GM19099 (cell line): ENCODE results near the gene TTC28.

Experiments used
- POLR2A ChIP-seq: IDR thresholded peaks from 3 replicates; pipeline ENCODE4 v1.6.1; 2011; ENCODE audit warnings: low read depth; ENCODE audit not compliant: insufficient read length; ENCODE audit errors: extremely low read depth

TTC28 gene

DNA sequence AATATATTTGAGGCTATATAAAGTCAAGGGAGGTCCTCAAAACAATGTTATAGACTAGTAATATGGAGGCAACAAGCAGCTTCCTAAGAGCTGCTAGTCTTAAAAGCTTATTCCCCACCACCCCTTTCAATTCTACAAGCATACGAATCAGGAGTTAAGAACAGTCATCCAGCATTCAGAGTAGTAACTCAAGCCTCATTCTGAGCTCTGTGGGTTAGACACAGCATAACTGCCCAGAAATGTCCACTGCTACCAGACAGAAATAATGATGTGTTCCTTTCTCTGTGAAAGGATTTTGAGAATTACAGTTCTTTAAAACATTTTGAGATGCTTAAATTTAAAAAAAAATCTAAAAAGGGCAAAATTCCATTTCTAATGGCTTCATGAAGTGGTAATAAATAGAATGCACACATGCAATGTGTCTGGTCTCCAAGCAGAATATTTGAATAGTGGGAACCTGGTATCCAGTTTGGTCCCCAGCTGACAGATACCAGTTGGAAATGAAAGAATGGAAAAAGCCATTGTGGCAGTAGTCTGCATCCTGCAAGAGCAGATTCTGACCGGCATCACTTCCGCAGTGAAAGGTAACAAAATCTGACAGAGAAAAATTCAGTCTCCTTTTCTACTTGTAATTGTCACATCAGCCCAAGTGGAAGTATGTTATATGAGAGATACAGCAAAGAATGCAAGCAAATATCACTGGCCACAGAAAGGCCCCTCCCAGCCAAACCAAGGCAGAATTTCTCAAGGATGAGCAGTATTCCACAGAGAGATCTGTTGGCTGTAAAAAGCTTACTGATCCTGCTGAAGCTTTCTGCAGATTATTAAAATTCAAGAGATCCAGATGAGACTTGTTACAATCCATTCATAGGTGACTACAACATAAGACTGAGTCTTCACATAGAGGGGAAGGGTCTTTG lies 449.8 kb downstream of the TTC28 start:
- no peak for TF ChIP-seq POLR2A

DNA sequence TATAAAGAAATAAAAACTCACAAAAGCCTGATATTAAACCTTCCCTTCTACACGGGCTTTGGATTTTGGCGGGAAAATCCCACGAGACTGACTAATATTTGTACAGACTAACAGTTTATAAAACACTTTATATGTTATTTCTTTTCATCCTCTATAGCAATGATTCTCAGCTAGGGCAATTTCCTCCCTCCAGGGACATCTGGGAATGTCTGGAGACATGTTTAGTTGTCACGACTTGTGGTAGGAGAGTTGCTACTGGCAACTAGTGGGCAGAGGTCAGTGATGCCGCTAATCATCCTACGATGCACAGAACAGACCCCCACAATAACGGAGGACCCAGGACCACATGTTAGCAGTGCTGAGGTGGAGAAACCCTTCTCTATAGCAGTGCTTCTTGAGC lies 455.8 kb downstream of the TTC28 start:
- no peak for TF ChIP-seq POLR2A

DNA sequence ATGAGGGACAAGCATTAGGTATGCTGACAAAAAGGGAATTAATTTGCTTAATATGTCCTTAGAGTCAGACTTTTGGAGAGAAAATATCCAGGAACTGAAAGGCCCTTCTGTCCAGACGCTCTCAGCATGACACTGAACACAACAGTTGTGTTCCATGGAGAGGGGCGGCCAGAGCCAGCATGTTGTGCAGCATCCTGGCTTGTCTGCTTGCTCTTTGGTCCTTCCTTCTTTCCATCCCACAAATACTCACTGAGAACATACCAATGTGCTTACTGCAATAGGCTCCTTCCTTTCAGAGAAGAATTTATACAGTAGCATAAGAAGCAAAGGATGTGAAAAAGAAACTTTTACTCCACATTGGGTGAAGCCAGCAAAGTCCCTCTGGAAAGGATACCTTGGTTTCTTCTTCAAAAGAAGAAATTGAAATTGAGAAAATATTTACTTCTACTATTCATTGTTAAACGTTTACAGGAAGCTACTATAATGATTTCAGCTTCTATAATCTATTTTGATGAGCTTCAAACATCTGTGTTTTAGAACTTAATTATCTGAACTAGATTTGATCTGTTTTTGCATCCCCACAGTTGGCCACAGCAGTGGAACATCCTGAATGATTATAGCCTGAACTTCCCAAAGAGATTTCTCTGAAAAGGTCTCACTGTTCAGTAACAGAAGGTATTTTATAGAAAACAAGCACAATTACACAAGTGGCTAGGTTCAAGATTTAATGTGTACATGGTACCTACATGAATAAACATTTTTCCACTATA lies 456.5 kb downstream of the TTC28 start:
- TF ChIP-seq POLR2A = no peak

DNA sequence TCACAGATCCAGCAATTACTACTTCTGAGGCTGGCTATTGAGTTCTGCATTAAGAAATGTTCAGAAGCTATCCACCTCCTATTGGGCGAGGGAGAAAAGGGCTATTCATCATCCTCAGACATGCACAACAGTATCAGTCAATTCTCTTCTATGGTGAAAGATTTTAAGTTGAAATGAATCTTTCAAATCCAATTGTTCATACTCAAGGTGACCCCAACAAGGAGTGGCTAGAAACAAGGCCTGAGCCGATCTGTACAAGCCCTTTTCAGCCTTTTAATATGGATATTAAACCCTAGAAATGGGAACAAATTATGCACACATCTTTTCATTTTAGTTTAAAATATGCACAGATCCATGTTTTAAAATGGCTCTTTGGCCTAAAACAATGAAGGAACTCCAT lies 457.1 kb downstream of the TTC28 start:
- TF ChIP-seq POLR2A = no peak

DNA sequence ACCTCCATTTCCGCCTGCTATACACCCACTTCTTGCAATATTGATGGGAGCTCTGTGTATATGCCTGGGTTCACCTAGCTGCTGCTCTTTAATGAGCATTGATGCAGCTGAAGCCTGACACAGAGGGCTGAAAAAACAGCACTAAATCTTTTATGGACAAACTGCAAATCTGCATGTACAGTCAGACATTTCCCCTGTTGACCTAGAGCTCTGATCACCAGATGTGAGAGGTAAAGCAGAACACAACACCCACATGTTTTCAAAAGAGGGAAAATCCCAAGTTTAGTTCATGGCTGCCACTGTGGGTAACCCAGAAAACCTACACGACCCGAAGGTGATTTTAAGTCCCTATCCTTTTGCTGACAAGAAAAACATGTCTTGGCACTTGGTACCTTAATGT lies 457.6 kb downstream of the TTC28 start:
- no peak for TF ChIP-seq POLR2A

DNA sequence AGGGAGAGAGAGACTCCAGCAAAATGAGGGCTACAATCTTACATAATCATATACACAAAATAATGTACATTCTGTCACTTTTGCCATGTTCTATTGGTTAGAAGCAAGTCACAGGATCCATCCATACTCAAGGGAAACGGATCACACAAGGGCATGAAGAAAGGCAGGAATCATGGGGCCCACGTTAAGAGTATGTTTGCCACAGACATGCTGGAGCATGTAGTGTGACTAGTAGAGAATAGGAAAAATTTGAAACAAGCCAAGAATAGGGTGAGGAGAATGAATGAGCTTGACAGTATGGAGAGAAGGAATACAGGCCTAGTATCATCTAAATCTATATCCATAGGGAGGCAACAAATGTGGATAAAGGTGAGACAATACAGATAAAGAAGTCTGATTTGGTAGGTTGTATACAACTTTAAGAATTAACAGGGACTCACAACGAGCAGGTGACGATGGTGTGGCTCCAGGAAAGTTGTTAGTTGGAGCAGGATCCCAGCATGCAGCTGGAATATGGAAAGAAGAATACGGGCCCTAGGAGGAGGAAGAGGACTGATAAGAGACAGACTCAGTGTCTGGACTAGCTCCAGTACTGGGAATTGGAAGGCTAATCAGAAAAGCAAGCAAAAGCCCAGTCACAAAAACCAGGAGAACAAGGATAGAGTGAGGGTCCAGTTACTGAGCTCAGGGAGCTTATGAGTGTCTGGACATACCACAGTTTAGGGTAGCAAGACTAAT lies 458.8 kb downstream of the TTC28 start:
- no peak for TF ChIP-seq POLR2A

DNA sequence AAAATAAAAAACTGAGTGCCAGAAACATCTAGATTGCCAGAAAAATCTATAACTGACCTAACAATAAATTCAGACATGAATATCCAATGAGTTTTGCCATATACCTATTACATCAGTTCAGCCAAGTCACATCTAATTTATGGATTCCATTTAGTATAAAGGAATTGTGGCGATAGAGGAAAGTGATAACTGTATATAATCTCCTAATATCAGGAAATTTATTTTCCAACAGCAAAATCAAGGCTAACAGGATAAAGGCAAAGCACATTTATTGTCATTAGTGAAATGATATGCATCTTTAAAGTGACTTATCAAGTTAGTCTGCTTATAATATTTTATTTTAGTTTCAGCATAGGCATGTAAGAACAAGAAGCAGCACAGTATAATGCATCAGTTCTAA lies 462.4 kb downstream of the TTC28 start:
- TF ChIP-seq POLR2A = no peak

DNA sequence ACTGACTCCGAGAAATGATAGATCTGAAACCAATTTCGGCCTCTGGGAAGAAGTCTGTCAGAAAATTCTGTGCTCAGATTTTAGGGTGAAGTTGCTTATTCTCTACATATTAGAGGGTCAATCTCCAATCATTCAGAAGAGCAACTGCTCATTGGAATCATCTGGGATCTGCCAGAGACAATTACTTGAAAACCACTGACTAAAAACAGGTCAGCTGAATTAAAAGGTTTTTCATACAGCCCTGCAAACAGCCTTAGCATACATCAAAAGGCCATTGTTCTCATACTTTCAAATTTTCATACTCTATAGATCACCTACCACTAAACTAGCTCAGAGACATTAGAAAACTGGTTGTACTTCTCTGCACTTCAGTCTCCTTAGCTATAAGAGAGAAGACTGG lies 470.9 kb downstream of the TTC28 start:
- TF ChIP-seq POLR2A = no peak

DNA sequence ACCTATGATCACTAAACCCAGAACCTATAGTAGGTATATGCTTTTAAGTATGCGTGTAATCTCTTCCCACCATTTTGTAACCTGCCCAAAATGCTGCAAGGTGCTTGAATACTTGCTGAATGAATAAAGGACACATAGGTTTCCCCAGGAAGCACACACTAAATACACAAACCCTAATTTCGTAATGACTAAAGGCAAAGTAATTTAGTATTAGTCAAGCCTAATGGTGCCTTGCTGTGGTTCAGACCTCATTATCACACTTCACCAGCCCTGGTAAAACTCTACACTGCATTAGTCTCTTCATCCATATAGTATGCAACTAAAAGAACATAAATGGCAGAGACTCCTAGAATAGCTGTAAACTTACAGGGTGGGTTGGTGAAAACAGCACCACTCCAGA lies 471.6 kb downstream of the TTC28 start:
- TF ChIP-seq POLR2A = no peak

DNA sequence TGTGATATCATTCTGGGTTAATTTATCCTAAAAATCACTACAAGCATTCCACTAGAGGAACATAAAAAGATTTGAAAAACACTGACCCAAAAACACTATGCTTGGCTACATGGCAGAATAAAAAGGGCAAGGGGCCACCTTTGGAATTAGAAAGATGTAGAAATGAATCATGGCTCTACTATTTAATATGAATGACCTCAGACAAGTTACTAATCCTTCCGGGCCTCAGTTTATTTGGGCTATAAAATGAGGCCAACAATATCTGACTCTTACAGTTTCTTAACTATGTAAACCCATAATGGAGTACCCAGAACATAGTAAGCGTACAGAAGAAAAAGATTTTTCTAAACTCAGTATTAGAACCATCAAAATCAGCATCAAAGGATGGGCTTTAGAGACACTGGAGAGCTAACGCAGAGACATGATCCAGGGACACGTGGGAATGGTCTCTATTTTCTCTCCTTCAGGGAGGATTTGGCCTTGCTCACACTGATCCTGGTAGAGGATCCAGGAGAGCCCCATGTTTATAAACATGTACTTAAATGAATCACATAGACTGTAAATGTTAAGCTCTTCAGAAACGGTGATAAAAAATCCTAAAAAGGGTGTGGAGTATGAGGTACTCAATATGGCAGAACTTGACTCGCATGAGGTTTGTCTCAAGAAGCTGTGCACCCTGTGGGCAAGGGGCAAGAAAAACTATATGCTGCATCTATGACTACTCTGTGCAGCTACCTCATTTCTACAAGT lies 472.2 kb downstream of the TTC28 start:
- no peak for TF ChIP-seq POLR2A

DNA sequence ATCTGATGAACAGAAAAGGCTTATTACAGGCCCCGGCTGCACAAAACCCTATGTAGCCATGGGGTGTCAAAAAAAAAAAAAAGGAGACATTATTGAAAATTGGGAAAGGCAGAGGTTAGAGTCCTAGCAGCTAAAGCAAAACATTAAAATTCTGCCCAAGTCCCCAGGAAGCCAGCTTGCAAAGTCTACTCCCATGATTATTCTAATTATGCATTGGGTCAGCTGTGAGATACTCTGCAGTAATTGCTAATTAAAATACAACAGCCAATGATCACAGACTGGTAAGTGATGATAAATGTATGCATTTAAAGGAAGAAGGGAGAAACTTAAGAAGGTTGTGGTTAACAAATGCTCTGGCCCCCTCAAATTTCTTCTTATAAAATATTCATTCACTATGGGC lies 473.7 kb downstream of the TTC28 start:
- no peak for TF ChIP-seq POLR2A

DNA sequence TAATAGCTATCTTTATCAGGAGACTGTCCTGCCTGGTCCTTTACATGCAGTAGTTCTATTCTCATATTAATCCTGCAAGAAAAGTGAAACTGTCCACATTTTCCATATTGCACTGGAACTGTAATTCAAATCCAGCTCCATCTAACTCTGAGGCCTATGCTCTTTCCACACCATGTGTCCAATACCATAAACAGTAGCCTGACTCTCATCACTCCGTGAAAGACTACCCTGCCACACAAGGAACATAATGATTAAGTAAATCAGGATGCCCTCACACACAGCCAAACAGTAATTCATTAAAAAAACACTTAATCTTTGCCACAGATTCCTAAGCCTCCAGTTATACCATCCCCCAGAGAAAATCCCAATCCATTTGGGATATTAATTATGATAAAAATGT lies 475.3 kb downstream of the TTC28 start:
- no peak for TF ChIP-seq POLR2A

DNA sequence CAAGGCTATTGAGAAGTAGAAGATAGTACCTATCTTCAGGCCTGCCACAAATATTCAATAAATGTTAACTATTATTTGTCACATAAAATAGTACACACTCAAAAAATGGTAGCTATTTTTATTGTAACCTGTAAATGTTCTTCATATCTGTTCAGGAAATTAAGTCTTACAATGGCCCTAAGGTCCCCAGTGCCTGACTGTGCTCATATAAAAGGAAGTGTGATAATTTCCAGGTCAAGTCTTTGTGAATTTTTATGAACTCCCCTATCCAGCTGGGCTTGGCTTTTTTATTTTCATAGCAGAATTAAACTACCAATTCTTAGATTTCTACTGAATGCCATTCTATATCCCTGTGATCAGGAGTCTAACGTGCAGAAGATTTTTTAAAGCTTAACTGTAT lies 476.4 kb downstream of the TTC28 start:
- TF ChIP-seq POLR2A = no peak

DNA sequence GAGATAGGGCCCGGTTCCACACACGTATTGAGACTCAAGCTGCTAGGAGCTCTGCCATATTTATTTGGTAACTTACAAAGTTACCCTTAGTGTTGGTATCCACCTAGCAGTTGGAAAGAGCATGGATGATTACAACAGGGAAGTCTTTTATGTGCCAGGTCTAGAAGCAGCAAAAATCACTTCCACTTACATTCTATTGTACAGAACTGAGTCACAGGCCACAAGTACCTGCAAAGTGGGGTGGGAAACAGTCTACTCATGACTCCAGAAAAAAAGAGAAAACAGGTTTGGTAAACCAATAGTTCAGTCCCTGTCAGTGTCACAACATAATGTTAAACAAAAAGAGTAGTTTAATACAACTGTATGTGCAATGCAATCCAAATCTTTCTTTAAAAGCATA lies 480.9 kb downstream of the TTC28 start:
- no peak for TF ChIP-seq POLR2A

DNA sequence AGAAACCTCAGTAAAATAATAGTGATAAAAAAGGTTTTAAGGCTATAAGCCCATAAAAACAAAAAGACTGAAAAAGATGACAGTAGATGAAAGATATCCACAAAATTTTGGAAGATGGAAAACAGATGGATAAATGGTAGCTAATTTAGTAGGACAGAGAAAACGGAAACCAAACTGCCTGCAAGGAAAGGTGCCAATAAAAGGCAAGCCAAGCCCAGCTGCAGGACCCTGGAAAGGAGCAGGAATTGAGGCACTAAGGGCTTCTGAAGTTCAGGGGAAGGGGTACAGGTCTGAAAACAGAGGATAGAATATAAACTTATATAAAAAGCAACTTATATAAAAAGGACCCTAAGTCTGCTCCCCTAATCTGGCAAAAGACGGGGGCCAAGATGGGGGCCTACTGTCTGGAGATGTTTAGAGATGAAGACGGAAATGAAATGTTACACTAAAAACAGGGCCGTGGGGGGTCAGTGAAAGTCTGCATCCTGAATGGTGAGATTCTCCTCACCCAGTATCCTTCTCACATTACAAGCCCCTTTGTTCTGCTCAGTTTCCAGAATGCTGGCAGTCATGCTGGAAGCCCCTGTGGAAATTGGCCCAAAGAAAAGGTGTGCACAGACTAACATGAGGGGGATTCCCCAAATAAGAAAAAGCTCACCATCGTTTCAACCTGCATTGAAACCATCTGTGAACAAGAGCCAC lies 491.3 kb downstream of the TTC28 start:
- no peak for TF ChIP-seq POLR2A

DNA sequence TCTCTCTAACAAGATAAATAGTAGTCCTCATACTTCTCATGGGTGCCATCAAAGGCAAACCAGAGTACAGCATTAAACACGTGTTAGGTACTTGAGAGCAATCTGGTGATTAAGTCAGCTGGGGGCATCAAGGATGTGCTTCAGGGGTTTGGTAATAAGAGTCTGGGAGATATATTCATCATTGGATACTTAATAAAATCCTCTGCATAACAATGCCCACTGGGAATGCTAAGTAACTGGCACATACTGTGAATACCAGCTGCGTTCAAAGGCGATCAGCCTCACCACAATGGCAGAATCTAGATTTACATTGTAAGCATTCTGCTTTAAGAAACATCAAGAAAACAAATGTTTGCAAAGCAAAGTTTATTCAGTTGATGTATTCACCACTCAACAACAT lies 492.0 kb downstream of the TTC28 start:
- TF ChIP-seq POLR2A = no peak
